ENCODE results near the gene KIFBP. TPM values are rescaled to one million over a fixed set of nuclear protein-coding genes. Genes with fewer than 3 reads are reported as not detected.

Gene KIFBP
- total and polyA plus RNA-seq, 2 of the 13 experiments (the other 11 are each of a cell fraction or from before 2014, with no cell fraction given) = 13.0 to 21.9 TPM

DNA sequence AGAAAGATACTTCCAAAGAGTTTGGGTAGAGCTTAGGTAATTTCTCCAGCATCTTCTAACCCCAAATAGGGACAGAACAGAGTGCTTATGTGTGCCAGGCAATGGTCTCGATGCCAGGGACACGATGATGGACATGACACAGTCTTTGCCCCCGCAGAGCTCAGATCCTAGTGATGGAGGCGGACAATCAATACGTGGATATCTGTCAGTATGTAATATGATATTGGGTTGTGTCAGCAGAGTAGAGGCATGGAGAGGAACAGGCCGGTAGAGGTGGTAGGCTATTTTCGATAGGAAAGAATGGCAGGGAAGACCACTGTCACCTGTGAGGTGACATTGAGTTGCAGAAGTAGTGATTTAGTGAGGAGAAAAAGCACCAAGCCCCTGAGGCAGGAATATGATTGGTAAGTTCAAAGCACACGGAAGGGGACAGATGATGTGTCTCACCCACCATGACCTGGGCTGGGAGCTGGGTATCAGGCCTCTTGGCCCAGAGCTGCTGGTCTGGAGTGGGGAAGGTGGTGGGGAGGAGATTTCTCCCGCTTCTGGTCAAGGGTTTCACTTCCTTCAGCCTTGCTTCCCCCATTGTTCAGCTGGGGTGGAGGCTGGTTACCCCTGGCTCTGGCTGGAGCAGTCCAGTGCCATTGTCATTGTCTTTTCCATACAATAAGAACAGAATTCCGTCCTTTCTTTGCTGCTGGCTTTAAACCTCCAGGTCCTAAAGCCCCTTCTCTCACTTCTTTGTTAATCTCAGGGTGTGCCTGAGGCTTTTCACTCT is 63.3 kb downstream of the KIFBP start:
- H3K79me2 ChIP-seq (ENCODE audit: insufficient read depth, low read length) = no peaks in the 10 kb centered on the region
- H3K9ac ChIP-seq (ENCODE audit: insufficient read depth, low read depth, low read length) = no peak overlapping the region
- H3K4me1 ChIP-seq (ENCODE audit: insufficient read depth, low read length) = peaks cover 17% of the 10 kb centered on the region
- FAIRE-seq (no peak), DNase-seq (ENCODE audit: low spot score) (no peak), ATAC-seq (no peak)
- 24% methylated on average over 10 of the region's 10 CpGs for WGBS (ENCODE audit: low lambda C conversion rate)
- no peak overlapping the region for H3K4me2 ChIP-seq (ENCODE audit: low read depth, low read length)
- H3K36me3 ChIP-seq (replicated peaks in 1 of 2; ENCODE audit: control insufficient read depth in 1 of 2, insufficient read depth in 2 of 2, low read length in 2 of 2) = no peaks in the 10 kb centered on the region
- TF ChIP-seq KLF16 (CRISPR knock-in tag; IDR thresholded peaks at IDR 0.05) (no peak), ZNF124 (CRISPR knock-in tag; IDR thresholded peaks at IDR 0.05) (no peak), HIVEP1 (CRISPR knock-in tag; IDR thresholded peaks at IDR 0.05) (no peak), TOPORS (CRISPR knock-in tag; IDR thresholded peaks at IDR 0.05) (no peak), KAT2B (IDR thresholded peaks at IDR 0.05; ENCODE audit: borderline replicate concordance, low read depth, low read length) (no peak), NFIC (IDR thresholded peaks at IDR 0.05; ENCODE audit: low read length) (no peak), IKZF1 (IDR thresholded peaks at IDR 0.05) (no peak), ASH2L (IDR thresholded peaks at IDR 0.05; ENCODE audit: insufficient read length, low read depth, low read length) (no peak), ZNF724P (CRISPR knock-in tag; IDR thresholded peaks at IDR 0.05; ENCODE audit: borderline replicate concordance) (no peak), ZMAT3 (CRISPR knock-in tag; conservative IDR thresholded peaks at IDR 0.05) (no peak), NFE2L1 (CRISPR knock-in tag; IDR thresholded peaks at IDR 0.05; ENCODE audit: borderline replicate concordance) (no peak)
- TF ChIP-seq, protein P1, sequence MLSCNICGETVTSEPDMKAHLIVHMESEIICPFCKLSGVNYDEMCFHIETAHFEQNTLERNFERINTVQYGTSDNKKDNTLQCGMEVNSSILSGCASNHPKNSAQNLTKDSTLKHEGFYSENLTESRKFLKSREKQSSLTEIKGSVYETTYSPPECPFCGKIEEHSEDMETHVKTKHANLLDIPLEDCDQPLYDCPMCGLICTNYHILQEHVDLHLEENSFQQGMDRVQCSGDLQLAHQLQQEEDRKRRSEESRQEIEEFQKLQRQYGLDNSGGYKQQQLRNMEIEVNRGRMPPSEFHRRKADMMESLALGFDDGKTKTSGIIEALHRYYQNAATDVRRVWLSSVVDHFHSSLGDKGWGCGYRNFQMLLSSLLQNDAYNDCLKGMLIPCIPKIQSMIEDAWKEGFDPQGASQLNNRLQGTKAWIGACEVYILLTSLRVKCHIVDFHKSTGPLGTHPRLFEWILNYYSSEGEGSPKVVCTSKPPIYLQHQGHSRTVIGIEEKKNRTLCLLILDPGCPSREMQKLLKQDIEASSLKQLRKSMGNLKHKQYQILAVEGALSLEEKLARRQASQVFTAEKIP (CRISPR knock-in tag; IDR thresholded peaks at IDR 0.05; ENCODE audit: borderline replicate concordance) = no peak
- TF ChIP-seq, protein P2, sequence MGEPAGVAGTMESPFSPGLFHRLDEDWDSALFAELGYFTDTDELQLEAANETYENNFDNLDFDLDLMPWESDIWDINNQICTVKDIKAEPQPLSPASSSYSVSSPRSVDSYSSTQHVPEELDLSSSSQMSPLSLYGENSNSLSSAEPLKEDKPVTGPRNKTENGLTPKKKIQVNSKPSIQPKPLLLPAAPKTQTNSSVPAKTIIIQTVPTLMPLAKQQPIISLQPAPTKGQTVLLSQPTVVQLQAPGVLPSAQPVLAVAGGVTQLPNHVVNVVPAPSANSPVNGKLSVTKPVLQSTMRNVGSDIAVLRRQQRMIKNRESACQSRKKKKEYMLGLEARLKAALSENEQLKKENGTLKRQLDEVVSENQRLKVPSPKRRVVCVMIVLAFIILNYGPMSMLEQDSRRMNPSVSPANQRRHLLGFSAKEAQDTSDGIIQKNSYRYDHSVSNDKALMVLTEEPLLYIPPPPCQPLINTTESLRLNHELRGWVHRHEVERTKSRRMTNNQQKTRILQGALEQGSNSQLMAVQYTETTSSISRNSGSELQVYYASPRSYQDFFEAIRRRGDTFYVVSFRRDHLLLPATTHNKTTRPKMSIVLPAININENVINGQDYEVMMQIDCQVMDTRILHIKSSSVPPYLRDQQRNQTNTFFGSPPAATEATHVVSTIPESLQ (CRISPR knock-in tag; conservative IDR thresholded peaks at IDR 0.05) = no peak
- TF ChIP-seq, protein P3, sequence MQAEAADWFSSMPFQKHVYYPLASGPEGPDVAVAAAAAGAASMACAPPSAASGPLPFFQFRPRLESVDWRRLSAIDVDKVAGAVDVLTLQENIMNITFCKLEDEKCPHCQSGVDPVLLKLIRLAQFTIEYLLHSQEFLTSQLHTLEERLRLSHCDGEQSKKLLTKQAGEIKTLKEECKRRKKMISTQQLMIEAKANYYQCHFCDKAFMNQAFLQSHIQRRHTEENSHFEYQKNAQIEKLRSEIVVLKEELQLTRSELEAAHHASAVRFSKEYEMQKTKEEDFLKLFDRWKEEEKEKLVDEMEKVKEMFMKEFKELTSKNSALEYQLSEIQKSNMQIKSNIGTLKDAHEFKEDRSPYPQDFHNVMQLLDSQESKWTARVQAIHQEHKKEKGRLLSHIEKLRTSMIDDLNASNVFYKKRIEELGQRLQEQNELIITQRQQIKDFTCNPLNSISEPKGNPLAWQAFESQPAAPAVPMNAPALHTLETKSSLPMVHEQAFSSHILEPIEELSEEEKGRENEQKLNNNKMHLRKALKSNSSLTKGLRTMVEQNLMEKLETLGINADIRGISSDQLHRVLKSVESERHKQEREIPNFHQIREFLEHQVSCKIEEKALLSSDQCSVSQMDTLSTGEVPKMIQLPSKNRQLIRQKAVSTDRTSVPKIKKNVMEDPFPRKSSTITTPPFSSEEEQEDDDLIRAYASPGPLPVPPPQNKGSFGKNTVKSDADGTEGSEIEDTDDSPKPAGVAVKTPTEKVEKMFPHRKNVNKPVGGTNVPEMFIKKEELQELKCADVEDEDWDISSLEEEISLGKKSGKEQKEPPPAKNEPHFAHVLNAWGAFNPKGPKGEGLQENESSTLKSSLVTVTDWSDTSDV (CRISPR knock-in tag; IDR thresholded peaks at IDR 0.05) = no peak
- ChIA-PET CTCF (ENCODE audit: low intra/inter-chr PET ratio, low total read pairs) (no interaction called here), POLR2A (no interaction called here)
- in situ Hi-C loops (cut with HindIII; ENCODE audit: extremely low pct_ligation_motif_present, low pct_unique_long_range_greater_than_20kb) (no loop called here), intact Hi-C loops (cut with micrococcal nuclease; ENCODE audit: unreplicated experiment) (no loop called here)
- no peak overlapping the region for H3K4me3 ChIP-seq (replicated peaks in 1 of 3; ENCODE audit: insufficient read depth in 1 of 3, low read depth in 2 of 3, low read length in 3 of 3)
- BruUV-seq (replicated peaks) = no TSS peak
- no peaks in the 10 kb centered on the region for H3K9me3 ChIP-seq (ENCODE audit: low read length)
- no peak overlapping the region for H3K27ac ChIP-seq (ENCODE audit: extremely low read length, insufficient read depth, low read length)
- peaks cover 2 to 7% of the 10 kb centered on the region in 2 experiments; a peak in 1 of 5 replicates for H3K27me3 ChIP-seq (ENCODE audit: control insufficient read depth in 1 of 2, insufficient read depth in 2 of 2, low read length in 2 of 2)
- H4K20me1 ChIP-seq (ENCODE audit: insufficient read depth, low read length) = no peaks in the 10 kb centered on the region
- H2AFZ ChIP-seq (ENCODE audit: low read length) = no peak overlapping the region
